HG03039 (cell line): Measurements from ENCODE around the gene ANO6.
"Not testable (repeated sequence)": the region's sequence is repeated elsewhere in the genome, so short reads cannot be mapped to it uniquely, and the experiment has no call there.

Experiments used
- ATAC-seq: cut with Tn5 transposase; IDR thresholded peaks from one replicate; pipeline ENCODE4 v1.9.1; 2021; ENCODE audit warnings: mild to moderate bottlenecking, moderate library complexity; ENCODE audit not compliant: unreplicated experiment

Gene ANO6

DNA sequence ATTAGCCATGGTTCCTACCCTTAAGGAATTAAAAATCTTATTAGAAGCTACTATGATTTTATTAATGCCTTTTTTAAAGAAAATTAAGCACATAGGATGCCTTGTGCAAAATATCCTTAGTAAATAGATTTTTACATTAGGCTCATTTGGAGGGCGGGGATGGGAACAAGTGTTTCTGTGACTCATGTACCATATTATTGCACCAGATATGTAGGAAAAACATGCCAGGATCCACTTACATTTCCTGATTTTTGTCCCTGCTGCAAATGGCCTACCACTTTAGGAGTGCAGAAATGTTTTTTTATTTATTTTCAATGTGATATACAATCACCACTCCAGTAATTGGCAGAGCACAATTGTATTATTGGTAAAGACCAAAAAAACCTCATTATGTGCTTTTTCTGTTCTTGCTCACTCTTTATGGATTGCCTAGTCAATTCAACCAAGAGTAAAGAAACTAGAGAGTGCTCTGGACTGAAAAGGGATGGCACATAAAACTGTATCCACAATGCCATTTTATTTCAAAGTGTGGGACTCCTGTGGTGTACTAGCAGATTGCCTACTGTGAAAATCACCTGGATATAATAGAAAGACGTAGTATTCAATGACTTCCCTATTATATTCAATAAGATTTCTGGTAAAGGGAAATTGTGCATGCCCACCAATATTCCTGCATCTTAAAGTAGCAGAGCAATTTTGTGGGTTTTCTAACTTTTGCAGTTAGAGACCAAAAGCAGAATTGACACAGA, 86.9 kb downstream of the ANO6 start:
- no peak for ATAC-seq

DNA sequence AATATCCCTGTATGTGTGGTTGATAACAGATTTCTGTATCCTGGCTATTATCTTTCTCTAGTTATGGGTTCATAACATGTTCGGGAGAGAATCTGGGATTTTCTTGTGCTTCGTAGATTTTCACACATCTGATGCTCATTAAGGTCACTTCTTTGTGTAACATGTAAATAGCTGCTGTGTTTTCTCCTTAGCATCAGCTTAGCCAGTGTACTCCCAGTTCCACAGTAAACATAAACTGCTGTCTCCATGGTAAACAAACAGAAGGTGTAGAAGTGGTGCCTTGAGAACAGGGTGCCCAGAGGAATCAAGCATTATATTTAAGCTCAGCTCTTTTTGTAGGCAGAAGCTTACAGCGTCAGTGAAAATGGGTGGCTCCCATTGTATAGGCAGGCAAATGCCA, 88.0 kb downstream of the ANO6 start:
- ATAC-seq, result no peak

DNA sequence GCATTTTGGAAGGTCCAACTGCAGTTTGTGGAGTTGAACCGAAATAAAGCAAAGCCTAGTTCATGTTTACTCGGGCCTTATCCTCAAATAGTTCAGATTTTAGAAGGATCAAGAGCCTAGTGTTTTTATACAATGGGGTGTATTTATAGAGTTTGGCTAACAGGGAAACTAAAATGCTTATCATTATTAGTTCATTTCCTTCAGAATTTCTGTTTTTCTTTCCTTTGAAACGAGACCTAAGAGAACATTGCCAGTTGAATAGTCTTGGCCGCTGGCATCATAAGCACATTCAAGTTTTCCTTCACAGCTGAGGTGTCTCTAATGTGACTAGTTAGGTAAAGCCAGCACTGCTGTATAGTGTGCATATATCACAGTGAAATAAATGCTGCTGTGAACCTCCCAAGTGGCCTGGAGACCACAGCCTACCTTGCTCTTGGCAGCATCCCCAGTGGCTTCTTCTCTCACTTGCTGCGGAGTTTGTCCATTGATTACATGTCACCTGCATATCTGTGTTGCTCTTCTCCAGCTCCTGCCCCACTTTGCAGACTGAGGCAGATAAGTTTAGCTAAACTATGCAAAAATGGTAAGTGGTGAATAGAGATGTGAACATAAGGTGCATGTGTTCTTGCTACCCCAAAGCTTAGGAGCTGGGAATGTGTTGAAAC, 88.8 kb downstream of the ANO6 start:
- ATAC-seq, result no peak

DNA sequence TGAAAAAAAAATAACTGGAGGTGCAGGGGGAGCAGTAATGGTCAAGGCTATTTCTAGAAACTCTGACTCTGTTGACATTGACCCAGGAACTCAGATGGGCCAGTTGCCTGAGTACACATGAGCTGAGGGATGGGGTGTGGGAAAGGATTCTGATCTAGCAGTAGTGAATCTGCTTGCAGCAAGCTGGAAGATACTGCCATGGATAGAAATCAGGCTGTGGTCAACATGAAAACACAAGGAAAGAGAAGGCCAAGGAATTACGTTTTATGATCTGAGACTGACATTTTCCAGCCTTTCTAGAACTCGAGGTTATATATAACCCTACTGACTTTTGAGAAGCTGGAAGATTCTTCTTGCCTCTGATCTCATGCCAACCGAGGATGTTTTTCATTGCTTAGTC, 90.0 kb downstream of the ANO6 start:
- ATAC-seq, result no peak

DNA sequence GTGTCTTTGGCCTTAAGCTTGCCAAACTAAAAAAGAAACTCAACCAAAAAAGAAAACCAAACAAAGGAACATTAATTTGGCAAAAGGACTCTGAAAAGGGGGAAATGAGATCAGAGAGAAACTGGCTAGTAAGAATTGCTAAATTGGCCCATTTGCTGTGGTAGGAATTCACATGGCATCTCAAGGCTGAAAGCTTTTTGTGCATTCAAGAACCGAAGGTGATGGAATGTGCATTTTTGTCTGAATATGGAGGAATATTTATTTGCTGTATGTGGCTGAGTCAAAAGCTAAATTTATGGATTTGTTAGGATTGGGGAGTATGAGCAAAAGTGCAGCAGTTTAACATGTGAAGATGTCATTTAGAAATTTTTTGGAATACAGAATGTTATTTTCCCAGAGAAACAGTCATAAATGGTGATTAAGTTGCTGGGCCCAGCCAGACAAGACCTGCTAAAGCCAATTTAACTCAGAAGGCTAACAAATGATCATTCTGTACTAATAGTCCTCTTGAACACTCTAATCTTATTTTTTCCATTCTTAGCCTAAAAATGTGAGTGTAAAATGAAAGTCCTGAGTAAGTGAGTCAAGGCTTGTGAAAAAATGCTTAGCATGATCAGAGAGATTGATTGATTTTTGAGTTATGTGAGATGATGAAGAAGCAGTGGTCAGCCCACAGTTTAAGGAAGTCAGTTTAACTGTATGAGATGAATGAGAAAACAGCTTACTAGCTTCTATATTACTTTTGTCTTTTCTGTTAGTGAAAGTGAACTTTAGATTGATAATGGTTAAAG, 94.1 kb downstream of the ANO6 start:
- no peak for ATAC-seq

DNA sequence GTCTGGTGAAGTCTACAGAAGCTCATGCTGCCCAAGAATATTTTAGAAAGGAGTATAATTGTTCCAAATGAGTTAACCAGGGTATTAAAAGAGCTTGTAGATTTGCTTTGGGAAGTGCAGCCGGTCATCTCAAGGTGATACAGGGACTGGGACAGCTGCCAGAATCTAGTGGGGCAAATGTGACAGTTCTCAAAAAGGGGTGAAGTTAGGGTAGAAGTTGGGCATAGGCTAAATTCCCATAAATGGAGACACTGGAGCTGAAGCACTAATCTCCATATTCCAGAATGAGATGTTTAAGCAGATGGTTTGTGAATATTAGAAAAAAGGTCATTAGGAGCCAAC, 94.7 kb downstream of the ANO6 start:
- ATAC-seq, result no peak

DNA sequence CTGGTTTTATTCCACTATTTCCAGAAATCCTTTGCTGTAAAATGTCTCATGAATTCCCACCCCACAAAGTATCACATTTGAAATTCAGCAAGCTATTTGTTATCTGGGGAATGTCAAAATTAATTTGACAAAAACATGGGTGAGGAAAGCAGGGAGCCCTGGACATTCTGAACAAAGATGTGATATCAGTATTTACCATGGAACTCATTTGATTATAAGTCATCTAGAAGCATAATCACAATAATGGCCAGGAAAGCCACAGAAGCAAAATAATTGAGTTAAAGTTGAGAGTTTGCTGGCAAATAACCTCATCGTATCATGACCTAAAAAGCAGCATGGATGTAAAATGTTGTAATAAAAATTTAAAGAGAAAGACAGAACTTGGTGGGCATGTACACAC, 96.1 kb downstream of the ANO6 start:
- no peak for ATAC-seq

DNA sequence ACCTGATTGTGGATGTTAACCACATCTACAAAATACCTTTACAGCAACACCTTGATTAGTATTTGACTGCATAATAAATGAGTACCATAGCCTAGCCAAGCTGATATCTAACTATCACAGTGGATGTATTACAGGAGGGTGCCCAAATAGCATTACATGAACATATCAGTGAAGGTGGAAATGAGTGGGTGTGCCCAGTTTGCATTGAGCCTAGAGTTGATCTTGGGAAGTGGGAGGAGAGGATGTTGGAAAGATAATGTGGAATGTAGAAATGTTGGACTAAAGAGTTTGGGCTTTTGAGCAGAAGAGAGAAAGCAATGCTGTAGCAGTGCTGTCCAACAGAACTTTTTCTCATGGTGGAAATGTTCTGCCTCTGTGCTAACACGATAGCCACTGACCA, 98.9 kb downstream of the ANO6 start:
- no peak for ATAC-seq

DNA sequence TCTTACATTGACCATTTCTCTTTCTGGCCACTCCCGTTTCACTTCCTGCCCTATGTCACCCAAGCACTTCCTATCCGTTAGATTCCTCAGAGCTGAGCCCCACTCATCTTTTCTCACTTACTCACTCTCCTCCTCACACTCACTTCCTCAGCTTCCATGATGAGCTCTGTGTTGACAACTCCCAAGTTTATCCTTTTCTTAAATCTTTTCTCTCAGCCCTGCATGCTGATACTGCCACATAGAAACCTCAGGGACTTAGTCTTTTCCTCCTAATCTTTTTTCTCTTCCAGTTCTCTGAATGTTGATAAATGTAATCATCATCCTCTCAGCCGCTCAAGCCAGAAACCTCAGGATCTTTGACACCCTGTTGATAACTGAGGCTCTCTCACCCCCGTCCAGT, 99.6 kb downstream of the ANO6 start:
- ATAC-seq, result no peak

DNA sequence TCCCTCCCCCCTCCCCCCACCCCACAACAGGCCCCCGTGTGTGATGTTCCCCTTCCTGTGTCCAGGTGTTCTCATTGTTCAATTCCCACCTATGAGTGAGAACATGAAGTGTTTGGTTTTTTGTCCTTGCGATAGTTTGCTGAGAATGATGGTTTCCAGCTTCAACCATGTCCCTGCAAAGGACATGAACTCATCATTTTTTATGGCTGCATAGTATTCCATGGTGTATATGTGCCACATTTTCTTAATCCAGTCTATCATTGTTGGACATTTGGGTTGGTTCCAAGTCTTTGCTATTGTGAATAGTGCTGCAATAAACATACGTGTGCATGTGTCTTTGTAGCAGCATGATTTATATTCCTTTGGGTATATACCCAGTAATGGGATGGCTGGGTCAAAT, 101.4 kb downstream of the ANO6 start:
- not testable (repeated sequence) for ATAC-seq

DNA sequence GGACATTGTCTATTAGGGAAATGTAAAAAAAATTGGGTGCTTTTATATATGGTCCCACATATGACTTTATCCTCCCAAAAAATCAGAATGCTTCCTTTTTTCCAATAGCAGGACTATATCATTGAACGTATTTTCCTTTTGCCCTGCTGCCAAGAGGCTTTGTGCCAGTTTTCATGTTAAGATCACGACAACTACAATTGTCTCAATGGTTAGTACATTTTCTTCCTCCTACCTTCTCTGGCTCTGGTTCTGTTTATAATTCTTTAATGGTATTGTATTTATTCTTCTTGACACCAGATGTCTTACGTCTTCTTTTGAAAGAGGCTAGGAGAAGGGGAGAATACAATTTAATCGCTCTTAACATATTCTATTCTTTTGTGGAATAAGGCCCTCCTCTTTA, 106.9 kb downstream of the ANO6 start:
- ATAC-seq, result no peak

DNA sequence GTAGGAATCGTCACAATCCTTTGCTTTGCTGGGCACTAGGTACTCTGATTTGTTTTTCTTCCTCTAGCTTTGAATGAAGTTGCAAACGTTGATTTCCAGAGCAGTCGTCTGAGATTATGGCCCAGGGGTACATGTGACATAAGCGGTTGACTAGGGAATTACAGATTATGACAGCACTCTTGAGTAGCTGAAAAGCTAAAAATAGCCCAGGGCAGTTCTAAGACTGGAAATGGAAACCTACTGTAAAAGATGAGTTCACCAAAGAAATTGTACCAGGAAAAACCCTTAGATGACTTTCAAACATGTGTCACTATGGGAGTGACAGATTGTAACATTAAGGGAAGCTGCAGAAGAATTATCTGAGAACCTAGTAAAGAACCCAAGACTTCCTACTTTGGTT, 108.5 kb downstream of the ANO6 start:
- no peak for ATAC-seq

DNA sequence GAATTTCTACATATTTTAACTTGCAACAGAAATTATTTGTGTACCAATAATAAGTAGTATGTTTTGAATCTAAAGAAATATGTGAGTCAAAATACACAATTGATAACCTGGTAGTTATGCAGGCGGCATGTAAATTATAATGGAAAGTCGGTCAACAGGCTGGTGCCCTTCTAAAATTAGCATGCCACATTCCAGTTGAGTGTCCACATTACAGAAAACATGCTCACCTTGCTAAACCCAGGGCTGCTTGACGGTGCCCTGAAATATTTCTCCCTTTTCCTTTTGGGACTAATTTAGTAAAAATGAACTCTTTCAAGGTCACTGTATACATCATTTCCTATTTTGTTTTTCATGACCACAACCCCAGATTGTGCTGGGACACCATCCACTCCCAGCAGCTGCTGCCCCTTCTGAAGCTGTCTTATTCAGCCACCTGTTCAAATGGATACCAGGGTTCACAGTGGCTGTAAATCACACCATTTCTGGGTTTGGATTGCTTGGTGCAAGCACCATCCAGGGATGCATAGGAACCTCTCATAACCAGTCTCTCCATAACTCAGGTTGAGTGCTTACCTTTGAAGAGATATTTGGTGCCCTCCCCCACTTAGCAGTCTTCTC, 110.6 kb downstream of the ANO6 start:
- ATAC-seq, result no peak

DNA sequence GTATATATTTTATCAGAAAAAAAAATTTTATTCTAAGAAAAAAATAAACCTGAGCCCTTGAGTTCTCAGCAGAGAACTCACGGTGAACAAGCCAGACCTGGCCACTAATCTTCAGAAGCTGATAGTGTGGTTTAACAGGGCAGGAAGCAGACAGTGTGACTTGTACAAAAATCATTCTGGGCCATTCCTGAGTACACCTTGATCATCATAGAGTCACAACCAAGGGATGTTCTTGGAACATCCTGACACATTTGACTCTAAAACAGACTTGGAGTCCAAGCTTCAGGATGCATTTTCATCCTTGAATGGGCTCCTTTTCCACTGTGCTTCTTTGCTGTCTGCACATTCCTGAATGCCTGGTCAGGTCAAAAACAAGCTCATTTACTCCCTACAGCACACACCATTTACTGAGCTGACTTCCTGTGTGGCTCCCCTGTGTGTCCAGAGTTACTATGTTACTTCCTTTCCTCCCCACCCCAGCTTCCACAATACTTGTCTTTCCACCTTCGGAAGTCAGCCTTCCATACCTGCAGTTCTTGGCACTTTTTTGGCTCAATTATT, 112.0 kb downstream of the ANO6 start:
- no peak for ATAC-seq

DNA sequence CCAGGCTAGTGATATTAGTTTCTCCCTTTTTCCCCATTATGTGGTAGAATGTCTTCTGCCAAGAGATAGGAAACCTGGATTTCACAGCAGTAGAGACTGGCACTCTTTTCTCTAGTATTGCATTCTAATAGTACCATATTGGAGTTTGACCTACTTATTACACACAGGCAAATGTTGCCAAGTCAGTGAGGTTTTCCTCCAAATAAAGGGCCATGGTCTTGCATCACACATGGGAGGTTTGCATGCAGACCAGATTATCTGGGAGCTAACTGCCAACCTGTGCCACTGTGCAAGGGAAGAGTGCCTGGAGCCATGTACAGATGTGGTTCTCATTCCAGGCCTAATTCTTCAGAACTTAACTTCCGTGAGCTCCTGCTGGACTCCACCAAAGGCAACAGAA, 113.3 kb downstream of the ANO6 start:
- ATAC-seq, result no peak

DNA sequence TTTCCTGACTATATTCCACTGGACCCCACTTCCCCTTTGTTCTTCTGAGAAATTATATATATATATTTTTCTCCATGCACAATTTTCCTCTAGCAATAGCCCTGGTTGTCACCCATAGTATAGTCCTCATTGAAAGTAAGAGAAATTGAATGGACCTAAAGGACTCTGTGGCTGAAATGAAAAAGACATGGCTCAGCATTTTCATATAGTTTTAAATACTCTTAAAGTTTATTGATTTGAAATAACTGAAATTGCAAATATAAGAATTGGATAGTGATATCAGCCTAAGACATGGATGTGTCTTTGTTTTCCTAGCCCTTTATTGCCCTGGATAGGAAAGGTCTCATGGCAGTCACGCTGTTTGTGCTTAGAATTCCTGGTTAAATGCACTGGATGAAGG, 113.8 kb downstream of the ANO6 start:
- ATAC-seq, result no peak

DNA sequence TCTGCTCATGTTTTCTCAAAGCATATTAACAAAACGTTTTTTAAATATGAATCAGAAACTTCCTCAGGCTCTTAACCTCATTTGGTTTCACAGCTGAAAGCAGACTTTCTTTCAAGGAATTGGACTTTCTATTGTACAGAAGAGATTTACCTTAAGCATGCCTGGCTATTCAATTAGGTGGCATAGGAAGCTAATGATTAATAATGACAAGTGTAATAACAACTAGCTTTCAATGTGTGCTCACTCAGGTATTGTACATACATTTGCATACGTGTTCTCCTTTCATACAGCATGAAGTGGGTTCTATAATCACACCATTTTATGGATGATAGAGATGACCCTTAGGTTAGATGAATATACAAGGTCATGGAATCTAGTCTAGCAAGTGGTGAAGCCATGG, 115.7 kb downstream of the ANO6 start:
- ATAC-seq, result no peak

DNA sequence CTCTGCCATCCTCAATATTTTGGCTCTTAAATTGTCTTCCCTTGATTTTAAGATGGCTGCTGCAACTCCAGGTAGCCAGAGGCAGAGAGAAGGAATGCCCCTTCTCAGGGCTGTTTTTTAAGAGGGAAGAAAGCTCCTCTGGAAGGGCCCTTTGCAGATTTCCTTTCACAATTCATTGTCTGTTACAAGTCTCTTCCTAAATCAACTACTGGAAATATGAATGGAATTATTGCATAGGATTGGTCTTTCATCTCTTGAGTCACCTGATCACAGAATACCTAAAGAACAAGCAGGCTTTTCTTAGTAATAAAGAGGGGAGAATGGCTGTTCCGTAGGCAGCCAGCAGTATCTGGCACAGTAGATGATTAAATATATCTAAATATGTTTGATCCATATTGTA, 118.5 kb downstream of the ANO6 start:
- no peak for ATAC-seq

DNA sequence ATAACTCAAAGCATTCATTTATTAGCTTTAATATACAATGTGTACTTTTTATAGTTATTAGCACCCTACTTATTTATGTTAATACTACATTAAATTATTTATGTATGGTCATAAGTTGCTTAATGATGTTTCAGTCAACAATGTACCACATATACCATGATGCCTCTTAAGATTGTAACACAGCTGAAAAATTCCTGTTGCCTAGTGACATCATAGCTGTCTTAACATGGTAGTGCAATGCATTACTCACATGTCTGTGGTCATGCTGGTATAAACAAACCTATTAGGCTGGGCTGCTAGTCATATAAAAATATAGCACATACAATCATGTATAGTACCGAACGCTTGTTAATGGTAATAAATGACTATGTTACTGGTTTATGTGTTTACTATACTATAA, 120.4 kb downstream of the ANO6 start:
- ATAC-seq, result no peak

DNA sequence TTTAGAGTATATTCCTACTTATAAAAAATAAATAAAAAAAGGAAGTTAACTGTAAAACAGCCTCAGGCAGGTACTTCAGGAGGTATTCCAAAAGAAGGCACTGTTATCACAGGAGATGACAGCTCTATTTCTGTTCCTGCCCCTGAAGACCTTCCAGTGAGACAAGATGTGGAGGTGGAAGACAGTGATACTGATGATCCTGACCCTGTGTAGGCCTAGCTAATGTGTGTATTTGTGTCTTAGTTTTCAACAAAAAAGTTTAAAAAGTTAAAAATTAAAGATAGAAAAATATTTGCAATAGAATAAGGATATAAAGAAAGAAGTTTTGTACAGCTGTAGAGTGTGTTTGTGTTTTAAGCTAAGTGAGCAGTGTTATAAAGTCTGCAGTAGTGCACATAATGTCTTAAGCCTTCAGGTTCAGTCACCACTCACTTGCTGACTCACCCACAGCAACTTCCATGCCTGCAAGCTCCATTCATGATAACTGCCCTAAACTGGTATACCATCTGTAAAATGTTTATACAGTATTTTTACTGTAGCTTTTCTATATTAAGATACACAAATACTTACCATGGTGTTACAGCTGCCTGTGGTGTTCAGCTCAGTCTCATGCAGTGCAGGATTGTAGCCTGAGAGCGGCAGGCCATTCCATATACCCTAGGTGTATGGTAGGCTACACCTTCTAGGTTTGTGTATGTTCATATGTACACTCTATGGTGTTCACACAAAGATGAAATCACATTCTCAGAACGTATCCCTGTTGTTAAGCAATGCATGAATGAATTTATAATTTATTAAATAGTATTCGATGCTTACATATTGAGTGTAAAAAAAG, 121.1 kb downstream of the ANO6 start:
- no peak for ATAC-seq

DNA sequence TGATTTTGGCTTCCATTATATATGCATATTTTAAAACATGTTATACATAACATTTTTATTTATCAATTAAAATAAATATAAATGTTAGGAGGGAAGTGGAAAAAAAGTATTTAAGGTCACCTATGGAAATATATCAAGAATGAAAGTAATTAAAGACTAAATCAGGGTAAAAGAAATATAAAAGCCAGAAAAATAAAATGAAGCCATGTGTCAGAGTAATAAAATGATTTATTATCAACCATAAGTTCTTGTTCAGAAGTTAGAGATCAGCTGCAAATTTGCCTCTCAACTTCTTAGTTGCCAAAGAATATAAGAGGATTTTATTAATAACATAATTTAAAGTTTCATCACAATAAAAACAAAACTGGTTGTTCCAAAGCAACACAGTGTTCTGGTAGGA, 121.9 kb downstream of the ANO6 start:
- ATAC-seq, result no peak
